ENCODE measurements around the gene ANO4.

Gene ANO4

GRCh38 chr12:100974747-100975146 lies 180.2 kb downstream of the ANO4 start:
- Histone ChIP-seq H3K79me2 (ENCODE audit: low read length) (no peaks in the 10 kb centered on the region), H3K4me3 (ENCODE audit: low read length) (no peak overlapping the region), H3K4me2 (ENCODE audit: low read depth, low read length) (no peak overlapping the region), H3K9ac (ENCODE audit: low read length) (no peak overlapping the region), H3K9me3 (replicated peaks; ENCODE audit: insufficient read depth, low read length) (no peaks in the 10 kb centered on the region), H3K9me2 (replicated peaks; ENCODE audit: insufficient read depth, low read length) (no peaks in the 10 kb centered on the region), H3K27me3 (replicated peaks; ENCODE audit: insufficient read depth, low read length) (no peaks in the 10 kb centered on the region), H4K20me1 (ENCODE audit: insufficient read depth, low read length) (no peaks in the 10 kb centered on the region), H2AFZ (ENCODE audit: low read length) (no peak overlapping the region), H3F3A (ENCODE audit: insufficient read depth, low read length) (no peaks in the 10 kb centered on the region), H3K36me3 (replicated peaks; ENCODE audit: insufficient read depth, low read length) (no peaks in the 10 kb centered on the region), H3K4me1 (ENCODE audit: low read length) (no peaks in the 10 kb centered on the region), H3K27ac (ENCODE audit: low read length) (no peak overlapping the region)
- no peak for DNase-seq
- TF ChIP-seq EZH2phosphoT487 (IDR thresholded peaks at IDR 0.05; ENCODE audit: low read length) (no peak), EZH2 (optimal IDR thresholded peaks at IDR 0.05; ENCODE audit: low read depth, low read length) (no peak)
- TF ChIP-seq, protein P1, sequence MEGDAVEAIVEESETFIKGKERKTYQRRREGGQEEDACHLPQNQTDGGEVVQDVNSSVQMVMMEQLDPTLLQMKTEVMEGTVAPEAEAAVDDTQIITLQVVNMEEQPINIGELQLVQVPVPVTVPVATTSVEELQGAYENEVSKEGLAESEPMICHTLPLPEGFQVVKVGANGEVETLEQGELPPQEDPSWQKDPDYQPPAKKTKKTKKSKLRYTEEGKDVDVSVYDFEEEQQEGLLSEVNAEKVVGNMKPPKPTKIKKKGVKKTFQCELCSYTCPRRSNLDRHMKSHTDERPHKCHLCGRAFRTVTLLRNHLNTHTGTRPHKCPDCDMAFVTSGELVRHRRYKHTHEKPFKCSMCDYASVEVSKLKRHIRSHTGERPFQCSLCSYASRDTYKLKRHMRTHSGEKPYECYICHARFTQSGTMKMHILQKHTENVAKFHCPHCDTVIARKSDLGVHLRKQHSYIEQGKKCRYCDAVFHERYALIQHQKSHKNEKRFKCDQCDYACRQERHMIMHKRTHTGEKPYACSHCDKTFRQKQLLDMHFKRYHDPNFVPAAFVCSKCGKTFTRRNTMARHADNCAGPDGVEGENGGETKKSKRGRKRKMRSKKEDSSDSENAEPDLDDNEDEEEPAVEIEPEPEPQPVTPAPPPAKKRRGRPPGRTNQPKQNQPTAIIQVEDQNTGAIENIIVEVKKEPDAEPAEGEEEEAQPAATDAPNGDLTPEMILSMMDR (IDR thresholded peaks at IDR 0.05; ENCODE audit: low read length) = no peak

DNA sequence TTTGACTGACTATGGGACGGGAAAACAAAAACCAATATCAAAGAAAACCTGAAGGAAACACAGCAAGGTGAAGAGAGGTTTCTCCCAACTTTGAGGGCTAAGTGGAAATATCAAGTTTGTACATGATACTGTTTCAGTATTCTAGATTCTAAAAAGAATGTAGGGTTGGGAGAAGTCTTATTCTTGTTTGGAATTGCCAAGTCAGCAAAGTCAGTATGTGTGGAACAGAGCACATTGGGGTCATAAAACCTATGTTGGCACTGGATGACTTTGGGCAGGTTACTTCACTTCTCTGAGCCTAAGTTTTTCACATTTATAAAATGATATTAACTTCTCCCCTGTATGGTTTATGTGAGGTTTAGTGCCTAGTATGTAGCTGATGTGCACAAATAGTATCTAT lies 182.2 kb downstream of the ANO4 start:
- no peak overlapping the region for H3K4me2 ChIP-seq (ENCODE audit: low read depth, low read length)
- H3K27ac ChIP-seq (ENCODE audit: low read length) = no peak overlapping the region
- no peaks in the 10 kb centered on the region for H3K27me3 ChIP-seq (replicated peaks; ENCODE audit: insufficient read depth, low read length)
- H4K20me1 ChIP-seq (ENCODE audit: insufficient read depth, low read length) = no peaks in the 10 kb centered on the region
- no peaks in the 10 kb centered on the region for H3K36me3 ChIP-seq (replicated peaks; ENCODE audit: insufficient read depth, low read length)
- no peak overlapping the region for H3K9ac ChIP-seq (ENCODE audit: low read length)
- no peak overlapping the region for H2AFZ ChIP-seq (ENCODE audit: low read length)
- no peak for DNase-seq
- H3K9me2 ChIP-seq (replicated peaks; ENCODE audit: insufficient read depth, low read length) = no peaks in the 10 kb centered on the region
- no peaks in the 10 kb centered on the region for H3F3A ChIP-seq (ENCODE audit: insufficient read depth, low read length)
- H3K4me3 ChIP-seq (ENCODE audit: low read length) = no peak overlapping the region
- H3K79me2 ChIP-seq (ENCODE audit: low read length) = no peaks in the 10 kb centered on the region
- TF ChIP-seq, protein P1 (IDR thresholded peaks at IDR 0.05; ENCODE audit: low read length) = no peak
- no peak for TF ChIP-seq EZH2 (optimal IDR thresholded peaks at IDR 0.05; ENCODE audit: low read depth, low read length)
- TF ChIP-seq EZH2phosphoT487 (IDR thresholded peaks at IDR 0.05; ENCODE audit: low read length) = no peak
- no peaks in the 10 kb centered on the region for H3K9me3 ChIP-seq (replicated peaks; ENCODE audit: insufficient read depth, low read length)
- H3K4me1 ChIP-seq (ENCODE audit: low read length) = no peaks in the 10 kb centered on the region

GRCh38 chr12:100980856-100981255 lies 186.3 kb downstream of the ANO4 start:
- H3K4me1 ChIP-seq (ENCODE audit: low read length) = no peaks in the 10 kb centered on the region
- H3K9me3 ChIP-seq (replicated peaks; ENCODE audit: insufficient read depth, low read length) = no peaks in the 10 kb centered on the region
- no peaks in the 10 kb centered on the region for H3K36me3 ChIP-seq (replicated peaks; ENCODE audit: insufficient read depth, low read length)
- no peak overlapping the region for H3K4me2 ChIP-seq (ENCODE audit: low read depth, low read length)
- H3K9ac ChIP-seq (ENCODE audit: low read length) = no peak overlapping the region
- TF ChIP-seq, protein P1 (IDR thresholded peaks at IDR 0.05; ENCODE audit: low read length) = no peak
- TF ChIP-seq EZH2 (optimal IDR thresholded peaks at IDR 0.05; ENCODE audit: low read depth, low read length) (no peak), EZH2phosphoT487 (IDR thresholded peaks at IDR 0.05; ENCODE audit: low read length) (no peak)
- H3K79me2 ChIP-seq (ENCODE audit: low read length) = no peaks in the 10 kb centered on the region
- no peak overlapping the region for H3K4me3 ChIP-seq (ENCODE audit: low read length)
- no peaks in the 10 kb centered on the region for H3K27me3 ChIP-seq (replicated peaks; ENCODE audit: insufficient read depth, low read length)
- H2AFZ ChIP-seq (ENCODE audit: low read length) = no peak overlapping the region
- H3K9me2 ChIP-seq (replicated peaks; ENCODE audit: insufficient read depth, low read length) = no peaks in the 10 kb centered on the region
- no peaks in the 10 kb centered on the region for H4K20me1 ChIP-seq (ENCODE audit: insufficient read depth, low read length)
- no peak for DNase-seq
- no peaks in the 10 kb centered on the region for H3F3A ChIP-seq (ENCODE audit: insufficient read depth, low read length)
- H3K27ac ChIP-seq (ENCODE audit: low read length) = no peak overlapping the region
